ENCODE data around the gene VPS37D. TPM values are rescaled to one million over a fixed set of nuclear protein-coding genes. Genes with fewer than 3 reads are reported as not detected.

VPS37D gene
- polyA plus RNA-seq, 3 donors: not detected

DNA sequence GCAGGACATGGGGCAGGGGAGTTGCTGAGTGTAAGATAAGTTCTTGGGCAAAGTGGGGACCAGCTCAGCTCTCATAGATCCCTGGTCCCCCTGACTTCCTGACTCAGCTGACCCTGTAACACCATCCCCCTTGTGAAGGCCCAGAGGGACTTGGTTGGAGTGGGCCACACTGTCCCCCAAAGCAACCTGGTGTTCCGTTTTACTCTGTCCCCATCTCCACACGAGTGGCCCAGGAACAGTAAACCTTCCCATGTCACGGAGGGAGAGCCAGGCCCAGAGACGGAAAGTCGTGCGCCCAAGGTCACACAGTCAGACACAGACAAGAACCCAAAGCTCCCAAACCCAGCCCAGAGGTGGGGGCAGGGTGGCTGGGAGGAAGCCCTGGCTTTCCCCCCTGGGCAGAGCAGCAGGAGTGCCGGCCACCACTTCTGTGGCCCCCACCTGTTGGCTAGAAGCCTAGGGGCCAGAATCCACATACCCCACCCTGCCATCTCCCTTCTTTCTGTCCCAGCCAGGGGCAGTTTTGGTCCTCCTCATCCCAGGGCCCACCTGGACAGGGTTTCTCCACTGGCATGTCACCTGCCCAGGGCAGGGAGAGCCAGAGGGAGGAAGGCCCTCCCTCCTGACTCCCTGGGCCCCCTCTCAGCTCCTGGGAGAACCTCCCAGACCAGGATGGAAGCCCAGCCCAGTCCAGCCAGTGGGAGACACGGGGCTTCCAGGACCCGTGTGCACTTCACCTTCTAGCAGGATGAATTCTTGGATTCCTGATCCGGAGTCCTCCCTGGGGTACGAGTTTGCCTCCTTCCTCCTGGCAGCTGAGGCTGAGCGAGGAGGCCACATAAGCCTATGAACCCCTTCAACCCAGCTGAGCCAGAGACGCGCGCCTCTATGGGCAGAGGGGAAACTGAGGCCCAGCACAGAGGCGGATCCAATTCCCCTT lies 20.6 kb upstream of the VPS37D start:
- H3K4me1 Mint-ChIP-seq: peaks cover 18% of the 10 kb centered on the region
- 27% methylated on average over 10 of the region's 16 CpGs for WGBS (ENCODE audit: insufficient coverage)

More for the DNA sequence above, 20.6 kb upstream of the VPS37D start:
- intact Hi-C loops (cut with micrococcal nuclease): no loop called here
- H3K4me1 ChIP-seq (ENCODE audit: control insufficient read depth in 1 of 2, insufficient read depth in 2 of 2, low read length in 2 of 2): peaks cover 3 to 8% of the 10 kb centered on the region in 2 donors
- H3K9me3 ChIP-seq (replicated peaks in 1 of 2; ENCODE audit: control insufficient read depth in 1 of 2, insufficient read depth in 1 of 2, low read length in 2 of 2): peaks cover 10 to 11% of the 10 kb centered on the region in 2 donors
- H3K27ac ChIP-seq (ENCODE audit: low read depth in 1 of 2, low read length in 2 of 2): no peak overlapping the region
- no peak for TF ChIP-seq CTCF (IDR thresholded peaks at IDR 0.05)
- Mint-ChIP-seq H3K4me3 (peak overlapping the region in 1 of 2 donors; percentile 71), H3K27ac (no peak overlapping the region), H3K9me3 (peaks cover 0 to 19% (median 9%) of the 10 kb centered on the region in 7 donors), H3K27me3 (ENCODE audit: low read depth in 3 of 3) (peaks cover 64 to 90% (median 78%) of the 10 kb centered on the region in 3 donors), H3K36me3 (peaks cover 0 to 2% of the 10 kb centered on the region in 2 donors)
- DNase-seq: no peak
- no peak overlapping the region for H3K4me2 ChIP-seq (replicated peaks; ENCODE audit: extremely low read depth, low read length, poor library complexity, severe bottlenecking)
- H3K9ac ChIP-seq (ENCODE audit: insufficient read depth, low read length, poor library complexity, severe bottlenecking): no peak overlapping the region
- H3K36me3 ChIP-seq (replicated peaks in 1 of 2; ENCODE audit: control insufficient read depth in 1 of 2, insufficient read depth in 2 of 2, low read length in 2 of 2): no peaks in the 10 kb centered on the region
- H3K27me3 ChIP-seq (ENCODE audit: control insufficient read depth in 2 of 2, insufficient read depth in 2 of 2, low read length in 2 of 2): peaks cover 31 to 70% of the 10 kb centered on the region in 2 donors
- H3K4me3 ChIP-seq (replicated peaks in 1 of 3; ENCODE audit: low read depth in 2 of 3, low read length in 3 of 3): no peak overlapping the region
- no peaks in the 10 kb centered on the region for H3K79me2 ChIP-seq (ENCODE audit: insufficient read depth, low read length)
- no peaks in the 10 kb centered on the region for H4K20me1 ChIP-seq (ENCODE audit: insufficient read depth, low read length)
- no peak overlapping the region for H2AFZ ChIP-seq (ENCODE audit: insufficient read depth, low read depth, low read length, poor library complexity, severe bottlenecking)

Data from CD14-positive monocyte (primary cell).